ENCODE measurements around the gene FAM83G.

The FAM83G gene

DNA sequence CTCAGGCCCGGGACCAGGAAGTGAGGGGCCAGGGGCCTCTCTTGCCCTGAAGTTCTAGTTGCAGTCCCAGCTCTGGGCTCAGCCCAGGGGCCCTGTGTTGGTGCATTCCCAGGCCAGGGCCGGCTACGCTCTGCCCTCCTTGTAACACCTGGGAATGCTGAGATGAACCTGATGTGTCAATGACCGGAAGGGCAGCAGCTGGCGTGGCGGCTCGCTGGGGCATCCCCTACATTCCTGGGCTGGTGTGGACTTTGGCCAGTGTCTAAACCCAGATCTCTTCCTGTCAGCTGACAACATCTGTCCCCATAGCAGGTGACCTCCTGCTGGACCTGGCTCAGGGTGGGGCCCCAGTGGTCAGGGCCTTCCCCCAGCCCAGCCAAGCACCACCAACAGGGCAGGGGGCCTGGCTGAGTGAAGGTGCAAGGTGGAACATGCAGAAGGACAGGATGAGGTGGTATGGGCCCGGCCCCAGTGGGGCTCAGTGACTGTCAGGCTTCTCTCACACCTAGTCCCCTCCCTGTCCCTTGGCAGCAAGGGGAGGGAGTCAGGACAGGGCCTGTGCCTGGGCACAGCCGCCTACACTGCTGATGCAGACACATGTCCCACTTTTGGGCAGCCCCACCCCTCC is 15.9 kb downstream of the FAM83G start:
- no peak for DNase-seq (ENCODE audit: low read depth in 2 of 2)

DNA sequence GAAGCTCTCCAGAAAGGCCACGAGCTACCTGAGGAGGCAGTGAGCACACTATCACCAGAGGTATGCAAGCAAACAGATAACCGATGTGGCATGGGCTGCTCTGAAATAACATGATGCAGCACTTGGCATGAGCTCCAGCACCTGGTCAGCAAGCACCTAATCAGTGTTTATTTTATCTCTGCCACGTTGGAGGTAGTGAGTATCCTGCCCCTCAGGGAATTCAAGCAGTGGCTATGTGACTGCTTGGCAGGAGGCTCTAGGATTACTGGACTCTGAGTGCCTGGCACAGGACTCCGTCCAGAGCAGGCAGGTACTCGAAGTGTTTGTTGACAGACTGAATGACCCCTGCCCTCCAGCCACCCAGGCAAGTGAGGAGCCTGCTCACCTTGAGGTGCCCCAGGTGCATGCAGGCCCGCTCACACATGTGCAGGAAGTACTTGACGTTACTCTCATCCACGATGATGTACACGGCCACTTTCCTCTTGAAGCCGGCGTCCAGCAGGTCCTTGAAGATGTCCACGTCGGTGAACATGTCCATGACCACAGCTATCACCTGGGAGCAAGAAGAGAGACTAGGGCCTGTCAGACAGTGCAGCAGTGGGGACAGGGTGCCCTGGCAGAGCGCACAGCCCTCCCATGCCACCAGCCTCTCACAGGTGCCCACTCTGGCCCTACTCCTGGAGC is 16.6 kb downstream of the FAM83G start:
- DNase-seq (ENCODE audit: low read depth in 2 of 2) = no peak

DNA sequence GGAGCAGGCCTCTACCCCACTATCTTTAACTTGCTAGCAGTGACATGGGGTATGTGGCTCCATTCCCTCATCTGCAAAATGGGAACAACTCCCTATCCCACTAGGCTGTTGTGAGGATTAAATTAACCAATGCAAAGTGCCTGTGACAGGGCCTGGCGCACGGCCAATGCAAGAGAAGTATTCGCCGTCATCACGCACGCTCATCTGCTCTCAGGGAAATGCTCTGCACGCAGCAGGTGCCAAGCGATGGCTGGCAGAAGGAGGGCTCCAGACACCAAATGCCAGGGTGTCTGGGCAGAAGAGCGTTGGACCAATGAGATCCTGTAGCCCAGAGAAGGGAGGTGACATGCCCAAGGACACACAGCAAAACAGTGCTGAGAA is 17.3 kb downstream of the FAM83G start:
- DNase-seq (ENCODE audit: low read depth in 2 of 2) = no peak

DNA sequence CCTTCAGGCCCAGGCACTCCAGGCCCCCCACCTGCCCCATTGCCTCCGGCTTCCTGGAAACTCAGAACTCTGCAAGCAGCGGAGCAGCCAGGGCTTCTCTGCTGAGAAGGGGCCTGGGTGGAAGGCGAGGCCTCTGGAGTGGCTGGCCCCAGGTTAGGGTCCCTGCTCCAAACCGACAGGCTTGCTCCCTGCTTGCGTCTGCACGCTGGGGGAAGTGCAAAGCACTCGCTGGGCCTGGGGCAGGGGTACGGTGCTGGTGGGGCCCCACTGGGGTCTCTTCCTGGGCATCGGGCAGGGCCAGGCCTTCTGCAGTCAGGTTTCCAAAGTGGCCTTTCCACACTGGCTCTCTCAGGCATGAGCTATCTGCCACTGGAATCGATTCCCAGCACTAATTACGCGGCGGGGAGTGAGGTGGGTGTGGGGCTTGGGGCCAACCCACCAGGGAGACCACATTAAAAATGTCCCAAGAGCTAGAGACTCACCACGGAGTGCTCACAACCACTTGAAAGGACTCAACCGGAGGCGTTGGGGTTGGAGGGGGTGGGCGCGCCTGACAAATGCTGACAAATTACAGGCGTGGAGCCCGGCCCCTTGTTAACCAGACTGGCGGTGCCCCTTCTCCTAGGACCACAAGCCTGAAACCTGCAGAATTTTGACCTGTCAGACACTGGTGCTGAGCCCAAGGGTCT is 17.9 kb downstream of the FAM83G start:
- no peak for DNase-seq (ENCODE audit: low read depth in 2 of 2)

DNA sequence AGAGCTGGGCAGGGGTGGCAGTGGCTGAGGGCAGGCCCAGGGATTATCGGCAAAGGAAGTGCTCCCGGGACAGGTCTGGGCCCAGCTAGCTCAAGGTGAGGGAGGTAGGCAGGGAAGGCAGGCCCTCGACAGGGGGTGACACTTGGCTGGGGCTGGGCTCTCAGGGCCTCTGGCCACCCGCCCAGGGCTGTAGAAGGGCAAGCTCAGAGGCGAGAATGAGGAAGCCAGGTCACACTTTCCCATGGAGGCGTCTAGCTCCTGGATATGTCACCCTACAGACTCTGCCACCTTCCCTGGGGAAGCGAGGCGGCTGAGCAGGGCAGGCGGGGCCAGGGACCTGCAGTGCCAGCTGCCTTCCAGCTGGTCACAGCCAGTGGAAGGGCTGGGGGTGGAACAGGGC is 19.1 kb downstream of the FAM83G start:
- DNase-seq (ENCODE audit: low read depth in 2 of 2) = no peak

DNA sequence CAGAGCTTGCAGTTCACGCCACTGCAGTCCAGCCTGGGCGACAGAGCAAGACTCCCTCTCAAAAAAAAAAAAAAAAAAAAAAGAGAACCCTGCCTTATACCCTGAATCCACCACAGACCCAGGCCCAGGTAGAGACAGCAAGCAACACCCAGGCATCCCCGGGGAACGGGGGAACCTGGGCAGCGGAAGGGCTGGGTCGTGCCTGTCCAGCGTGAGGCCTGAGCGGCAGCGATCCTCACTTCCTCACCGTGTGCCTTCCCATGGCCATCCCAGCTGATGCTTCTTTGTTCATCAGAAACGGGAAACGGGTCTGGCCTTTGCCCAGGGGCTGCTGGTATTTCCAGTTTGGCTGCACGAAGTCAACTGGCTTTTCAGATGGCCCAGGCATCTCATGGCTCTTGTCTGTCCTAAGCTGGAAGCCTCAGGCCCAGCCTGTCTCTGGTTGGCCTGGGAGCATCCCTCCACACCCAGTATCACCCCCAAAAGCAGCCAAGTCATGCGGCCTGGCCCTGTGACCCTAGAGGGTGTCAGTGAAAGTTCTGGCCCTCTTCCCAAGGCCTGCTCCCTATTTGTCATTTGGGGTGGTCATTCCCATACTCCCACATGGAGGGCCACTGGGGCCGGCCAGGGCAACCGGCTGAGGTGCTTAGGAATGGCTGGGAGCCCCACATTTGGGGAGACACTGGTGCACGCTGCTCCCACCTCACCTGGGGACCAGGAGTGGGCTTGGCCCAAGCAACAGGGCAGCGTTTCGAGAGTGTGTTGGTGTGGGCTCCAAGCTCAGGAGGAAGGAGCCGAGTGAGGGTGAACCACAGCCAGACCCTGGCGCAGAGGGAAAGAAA is 20.1 kb downstream of the FAM83G start:
- DNase-seq (ENCODE audit: low read depth in 2 of 2) = no peak

DNA sequence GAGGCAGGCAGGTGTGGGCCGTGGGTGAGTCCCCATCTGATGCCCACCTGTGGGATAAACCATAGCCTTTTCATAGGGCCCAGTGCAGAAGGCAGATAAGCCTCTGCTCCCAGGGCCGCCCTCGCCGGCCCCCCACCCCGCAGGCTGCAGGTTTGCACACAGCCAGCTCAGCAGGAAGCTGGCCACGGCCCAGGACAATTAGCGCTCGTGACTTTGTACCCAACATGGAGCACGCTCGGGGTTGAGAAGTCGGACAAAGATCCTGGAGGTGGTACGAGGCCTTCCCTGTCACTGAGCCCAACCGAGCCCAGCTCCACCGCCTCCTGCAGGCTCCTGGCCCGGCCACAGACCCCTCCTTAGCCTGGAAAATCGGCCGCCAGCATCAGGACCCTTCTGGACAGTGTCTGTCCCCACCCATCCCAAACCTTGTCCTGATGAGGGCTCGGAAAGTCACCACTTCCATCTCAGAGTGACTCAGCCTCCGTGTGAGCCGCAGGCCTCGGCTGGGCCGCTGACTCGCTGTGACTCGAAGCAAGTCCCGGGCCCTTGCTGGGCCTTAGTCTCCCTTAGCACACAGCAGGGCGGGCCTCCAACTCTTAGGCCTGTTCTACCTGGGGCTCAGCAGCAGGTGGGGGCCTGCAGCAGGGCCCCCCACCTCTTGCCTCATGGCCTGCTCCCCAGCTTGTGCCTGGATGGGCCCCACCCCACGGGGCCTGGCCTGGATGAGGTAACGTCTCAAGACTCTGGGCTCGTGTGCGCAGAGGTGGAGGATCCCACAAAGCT is 22.7 kb downstream of the FAM83G start:
- no peak for DNase-seq (ENCODE audit: low read depth in 2 of 2)

DNA sequence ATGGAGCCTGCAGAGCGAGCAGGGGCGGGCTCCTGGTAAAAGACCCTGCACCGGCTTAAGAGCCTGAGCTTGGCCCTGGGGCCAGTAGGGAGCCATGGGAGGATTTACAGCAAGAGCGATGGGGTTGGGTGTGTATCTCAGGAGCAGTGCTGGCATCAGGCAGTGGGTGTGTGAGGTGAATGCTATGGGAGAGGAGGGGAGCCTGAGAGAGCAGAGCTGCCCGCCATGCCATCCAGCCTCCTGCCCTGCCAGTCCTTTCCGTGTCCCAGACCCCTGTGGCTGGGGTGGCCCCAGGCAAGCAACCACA is 23.3 kb downstream of the FAM83G start:
- no peak for DNase-seq (ENCODE audit: low read depth in 2 of 2)

DNA sequence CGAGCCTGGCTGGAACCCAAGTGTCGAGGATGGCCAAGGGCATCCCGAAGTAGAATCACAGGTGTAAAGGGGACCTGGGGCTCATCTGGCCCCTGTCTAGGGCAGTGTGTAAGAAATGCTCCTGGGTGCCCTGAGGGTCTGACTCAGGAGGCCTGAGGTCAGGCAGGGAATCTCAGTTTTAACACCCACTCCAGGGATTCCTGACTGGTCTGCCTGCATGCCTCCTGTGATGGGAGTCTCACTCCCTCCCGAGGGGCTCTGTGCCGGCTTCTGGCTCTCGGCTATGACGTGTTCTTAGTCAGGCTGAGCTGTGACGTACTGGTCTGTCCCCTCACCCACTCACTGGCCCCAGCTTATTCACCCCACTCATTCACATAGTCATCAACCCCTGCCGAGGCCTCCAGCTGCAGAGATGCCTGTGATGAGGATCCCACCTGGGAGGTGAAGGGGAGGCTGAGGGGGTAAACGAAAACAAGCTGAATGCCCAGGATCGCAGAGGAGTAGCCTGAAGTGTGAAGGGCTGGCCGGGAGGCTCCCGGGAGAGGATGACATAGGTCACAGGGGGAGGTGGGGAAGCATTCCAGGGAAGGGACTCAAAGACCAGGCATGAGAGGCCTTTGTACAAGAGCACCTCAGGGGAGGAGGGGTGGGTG is 23.8 kb downstream of the FAM83G start:
- DNase-seq (ENCODE audit: low read depth in 2 of 2) = no peak

DNA sequence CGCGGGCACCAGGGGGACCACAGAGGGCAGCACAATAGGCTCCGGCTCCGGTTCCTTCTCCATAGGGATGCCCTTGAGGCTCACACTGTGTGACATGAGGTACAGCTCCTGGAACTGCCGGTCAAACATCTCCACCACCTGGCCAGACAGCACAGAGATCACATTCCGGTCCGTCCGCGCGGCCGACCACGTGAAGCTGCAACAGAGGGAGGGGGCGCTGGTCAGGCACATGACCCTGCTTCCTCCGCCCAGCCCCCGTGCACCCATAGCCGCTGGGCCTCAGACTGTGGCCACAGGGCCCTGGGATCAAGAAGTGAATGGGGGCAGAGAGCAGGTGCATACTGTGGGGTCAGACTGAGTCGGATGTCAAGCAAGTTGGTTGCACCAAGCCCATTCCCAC is 25.9 kb downstream of the FAM83G start:
- no peak for DNase-seq (ENCODE audit: low read depth in 2 of 2)

DNA sequence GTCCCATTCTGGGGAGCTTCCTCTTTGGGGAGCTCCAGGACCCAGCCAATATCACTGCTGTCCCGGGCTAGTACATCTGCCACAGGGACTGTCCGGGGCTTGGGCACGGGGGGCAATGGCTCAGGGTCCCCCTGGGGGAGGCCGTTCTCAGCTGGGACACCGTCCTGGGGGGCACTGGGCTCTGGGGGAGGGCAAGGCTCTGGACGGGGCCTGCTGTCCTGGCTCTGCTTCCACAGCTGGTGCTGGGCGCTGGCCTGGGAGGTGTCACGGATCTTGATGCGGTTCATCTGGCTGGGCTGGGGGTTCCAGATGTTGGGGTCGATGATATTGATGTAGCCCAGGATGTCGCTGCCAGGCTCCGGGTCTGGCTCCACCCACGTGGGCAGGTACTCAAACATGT is 26.5 kb downstream of the FAM83G start:
- no peak for DNase-seq (ENCODE audit: low read depth in 2 of 2)

DNA sequence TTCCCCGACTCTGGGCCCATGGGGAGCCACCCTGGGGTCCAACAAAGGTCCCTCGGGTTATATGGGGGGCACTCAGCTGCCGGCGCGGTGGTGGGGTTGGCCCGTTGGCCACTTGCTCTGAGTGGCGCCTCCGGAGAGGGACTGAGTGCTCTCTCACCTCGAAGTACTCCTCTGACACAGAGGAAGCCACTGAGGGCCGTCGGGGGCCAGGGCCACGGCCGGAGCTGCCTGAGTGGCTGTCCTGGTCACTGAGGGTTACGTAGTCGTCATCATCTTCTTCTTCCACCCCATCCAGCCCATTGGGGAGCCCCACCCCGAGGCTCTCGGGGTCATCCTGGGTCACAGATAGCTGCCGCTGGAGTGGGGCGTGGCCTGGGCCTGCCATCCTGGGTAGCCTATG is 26.9 kb downstream of the FAM83G start:
- DNase-seq (ENCODE audit: low read depth in 2 of 2) = no peak

DNA sequence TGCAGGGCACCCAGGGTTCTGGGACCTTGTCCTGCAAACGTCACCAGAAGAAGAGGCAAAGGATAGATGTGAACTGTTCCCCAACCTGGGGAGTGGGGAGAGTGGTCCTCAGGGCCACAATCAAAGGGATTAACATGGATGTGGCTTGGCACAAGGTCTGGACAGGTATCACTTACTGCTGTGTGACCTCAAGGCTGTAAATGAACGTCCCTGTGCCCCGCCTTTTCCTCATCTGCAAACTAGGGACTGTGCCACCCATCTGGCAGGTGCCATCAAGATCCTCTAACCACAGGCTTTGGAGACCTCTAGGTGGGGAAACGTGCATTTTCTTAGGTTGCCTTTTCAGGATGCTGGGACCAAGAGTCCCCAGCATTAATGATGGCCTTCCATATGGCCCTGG is 27.5 kb downstream of the FAM83G start:
- DNase-seq (ENCODE audit: low read depth in 2 of 2) = no peak

DNA sequence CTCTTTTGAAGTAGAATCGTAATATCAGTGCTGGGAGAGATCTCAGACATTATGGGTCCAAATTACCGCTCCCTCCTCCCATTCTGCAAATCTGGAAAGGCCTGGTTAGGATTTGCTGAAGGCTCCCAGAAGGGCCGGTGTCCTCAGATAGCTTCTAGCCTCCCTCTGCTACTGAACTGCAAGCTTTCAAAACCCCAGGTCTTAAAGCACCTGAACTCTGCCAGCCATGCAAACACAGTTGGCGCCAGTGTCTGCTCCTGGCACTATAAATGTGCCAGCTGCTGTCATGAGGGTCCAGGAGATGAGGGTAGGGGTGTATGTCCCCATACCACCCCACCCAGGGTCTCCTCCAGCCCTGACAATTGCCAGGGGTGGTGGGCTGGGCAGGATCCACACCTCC is 28.4 kb downstream of the FAM83G start:
- no peak for DNase-seq (ENCODE audit: low read depth in 2 of 2)

DNA sequence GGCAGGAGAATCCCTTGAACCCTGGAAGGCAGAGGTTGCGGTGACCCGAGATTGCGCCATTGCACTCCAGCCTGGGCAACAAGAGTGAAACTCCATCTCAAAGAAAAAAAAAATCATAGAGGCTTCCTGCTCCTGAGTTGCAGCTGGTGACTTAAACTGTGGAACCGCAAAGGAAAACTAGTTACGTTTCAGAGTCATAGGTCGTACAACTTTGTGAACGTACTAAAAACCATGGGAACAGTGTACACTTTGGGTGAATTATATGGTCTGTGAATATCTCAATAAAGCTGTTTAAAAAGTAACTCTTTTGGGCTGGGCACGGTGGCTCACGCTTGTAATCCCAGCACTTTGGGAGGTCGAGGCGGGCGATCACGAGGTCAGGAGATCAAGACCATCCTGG is 29.0 kb downstream of the FAM83G start:
- DNase-seq (ENCODE audit: low read depth in 2 of 2) = no peak

DNA sequence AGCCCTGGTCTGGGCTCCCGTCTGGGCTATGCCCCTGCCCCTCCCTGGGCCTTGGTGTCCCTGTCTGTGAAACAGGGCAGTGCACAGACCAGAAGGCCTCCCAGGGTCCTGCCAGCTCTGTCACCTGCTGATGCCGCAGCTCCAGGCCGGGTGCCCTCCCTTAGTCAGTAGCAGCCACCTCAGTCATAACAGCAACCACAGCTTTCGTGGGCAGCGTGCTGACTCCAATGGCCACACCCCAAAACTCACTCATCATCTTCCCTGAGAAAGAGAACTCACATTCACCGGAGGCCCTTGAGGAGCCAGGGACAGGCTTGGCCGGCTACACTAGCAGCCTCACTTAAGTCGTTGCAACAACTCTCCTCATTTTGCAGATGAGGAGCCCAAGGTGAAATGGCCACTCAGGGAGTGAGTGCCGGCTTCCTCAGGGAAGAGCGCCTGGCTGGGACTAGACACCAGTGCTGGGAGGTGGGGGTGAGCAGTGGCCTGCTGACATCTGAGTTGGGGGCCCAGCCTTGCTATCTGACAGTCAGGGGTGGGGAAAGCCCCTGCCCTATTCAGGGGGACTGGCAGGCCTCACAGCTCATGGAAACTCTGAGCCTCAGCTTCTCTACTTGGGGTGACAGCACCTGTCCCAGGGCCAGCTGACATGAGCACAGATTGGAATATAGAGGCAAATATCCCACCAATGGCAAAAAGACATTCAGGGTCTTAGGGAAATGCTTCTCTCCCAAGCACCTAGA is 30.0 kb downstream of the FAM83G start:
- DNase-seq (ENCODE audit: low read depth in 2 of 2) = no peak

DNA sequence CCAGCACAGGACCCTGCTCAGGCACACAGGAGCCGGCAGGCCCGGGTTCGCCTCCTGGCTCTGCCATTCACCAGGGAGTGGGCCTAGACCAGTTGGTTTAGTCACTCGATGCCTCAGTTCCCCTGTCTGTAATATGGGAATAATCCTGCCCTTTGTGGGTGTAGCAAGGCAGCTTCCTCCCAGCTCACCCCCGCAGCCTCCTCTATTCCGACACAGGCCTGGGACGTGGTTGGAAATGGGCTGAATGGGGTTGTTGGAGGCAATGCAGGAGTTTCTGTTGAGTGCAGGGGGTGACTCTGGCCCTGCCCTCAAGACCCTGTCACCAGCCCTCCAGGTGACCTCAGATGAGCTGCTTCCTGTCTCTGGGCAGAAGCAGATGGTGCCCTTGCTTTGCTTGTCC is 32.8 kb downstream of the FAM83G start:
- DNase-seq (ENCODE audit: low read depth in 2 of 2) = no peak

DNA sequence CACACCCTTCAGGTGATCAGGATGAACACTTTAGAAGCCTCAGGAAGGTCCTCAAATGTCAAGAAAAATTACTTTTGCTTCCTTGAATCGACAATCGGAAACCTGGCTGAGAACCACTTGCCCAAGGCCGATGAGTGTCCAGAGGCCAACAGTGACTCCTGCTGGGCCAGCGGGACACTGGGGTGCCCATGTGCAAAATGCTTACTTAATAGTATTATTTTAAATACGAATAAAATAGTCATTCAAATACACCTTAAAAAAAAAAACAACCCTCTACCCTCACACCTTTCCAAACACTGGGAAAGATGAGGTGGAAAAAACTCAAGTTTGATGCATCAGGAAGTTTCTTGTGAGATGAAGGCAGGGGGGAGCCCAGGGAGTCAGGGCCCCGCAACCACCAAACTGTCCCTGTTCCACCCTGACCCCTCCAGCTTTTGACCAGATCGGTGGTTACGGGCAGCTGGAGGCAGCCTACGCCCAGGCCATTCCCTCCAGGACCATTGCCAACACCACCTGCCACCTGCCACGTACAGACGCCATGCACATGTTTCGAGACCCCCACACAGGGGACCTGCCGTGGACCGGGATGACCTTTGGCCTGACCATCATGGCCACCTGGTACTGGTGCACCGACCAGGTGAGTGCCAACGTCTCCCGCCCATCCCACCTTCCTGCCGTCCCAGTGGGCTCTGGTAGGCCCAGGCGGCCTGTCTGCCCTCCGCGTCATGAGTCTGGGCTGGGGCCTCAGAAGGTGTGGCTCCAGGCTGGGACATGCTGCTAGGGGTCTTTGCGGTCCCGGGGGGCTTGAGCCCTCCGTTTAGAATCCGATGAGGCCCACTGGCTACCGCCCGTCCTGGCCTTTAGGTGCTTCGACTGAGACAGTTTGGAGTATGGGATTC is 33.7 kb downstream of the FAM83G start:
- DNase-seq (ENCODE audit: low read depth in 2 of 2) = no peak
